Left renal pelvis (tissue), 4 donors: ENCODE measurements around the gene OR56A4. TPM values are rescaled to one million over a fixed set of nuclear protein-coding genes. Genes with fewer than 3 reads are reported as not detected.
"Not testable (repeated sequence)": the region's sequence is repeated elsewhere in the genome, so short reads cannot be mapped to it uniquely, and the experiment has no call there.

ENCODE experiments used
- DNase-seq, 4 donors: peaks; one replicate each; pipeline ENCODE4 v3.0.0-alpha.2; 2013; ENCODE audit warnings: low read depth in 4 of 4, low spot score in 3 of 4
- polyA plus RNA-seq, 4 donors: library from polyadenylated mRNA; unstranded; fragments of 120-200 nt; gene quantifications; one replicate each; pipeline ENCODE4 v1.2.1, GENCODE V29; 2013; ENCODE audit not compliant: insufficient read length in 4 of 4

OR56A4 gene
- polyA plus RNA-seq, 4 donors = 0.06 TPM; not detected in 3

DNA sequence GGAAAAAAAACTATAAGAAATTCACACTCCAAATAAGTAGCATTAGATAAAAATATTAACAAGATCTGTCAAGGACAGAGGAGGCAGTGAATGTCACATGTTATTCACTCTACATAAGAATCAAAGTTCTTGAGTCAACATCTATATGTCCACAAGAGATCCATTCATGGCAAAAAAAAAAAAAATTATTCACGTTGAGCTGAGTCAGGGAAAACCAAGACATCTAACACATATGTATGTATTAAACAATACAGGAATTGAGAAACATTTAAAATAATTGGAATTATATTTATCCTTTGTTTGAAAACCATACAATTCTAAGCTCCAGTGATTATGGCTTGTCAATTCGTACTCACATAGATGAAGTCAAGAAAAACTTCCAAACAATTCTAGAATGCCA, 39.8 kb downstream of the OR56A4 start:
- no peak for DNase-seq

DNA sequence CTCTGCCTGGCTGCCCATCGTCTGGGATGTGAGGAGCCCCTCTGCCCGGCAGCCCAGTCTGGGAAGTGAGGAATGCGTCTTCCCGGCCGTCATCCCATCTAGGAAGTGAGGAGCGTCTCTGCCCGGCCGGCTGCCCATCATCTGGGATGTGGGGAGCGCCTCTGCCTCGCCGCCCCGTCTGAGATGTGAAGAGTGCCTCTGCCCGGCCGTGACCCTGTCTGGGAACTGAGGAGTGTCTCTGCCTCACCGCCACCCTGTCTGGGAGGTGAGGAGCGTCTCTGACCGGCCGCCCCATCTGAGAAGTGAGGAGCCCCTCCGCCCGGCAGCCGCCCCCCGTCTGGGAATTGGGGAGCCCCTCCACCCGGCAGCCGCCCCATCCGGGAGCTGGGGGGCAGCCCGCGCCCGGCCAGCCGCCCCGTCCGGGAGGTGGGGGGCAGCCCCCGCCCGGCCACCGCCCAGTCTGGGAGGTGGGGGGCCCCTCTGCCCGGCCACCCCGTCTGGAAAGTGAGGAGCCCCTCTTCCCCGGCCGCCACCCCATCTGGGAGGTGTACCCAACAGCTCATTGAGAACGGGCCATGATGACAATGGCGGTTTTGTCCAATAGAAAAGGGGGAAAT, 45.9 kb downstream of the OR56A4 start:
- not testable (repeated sequence) for DNase-seq

DNA sequence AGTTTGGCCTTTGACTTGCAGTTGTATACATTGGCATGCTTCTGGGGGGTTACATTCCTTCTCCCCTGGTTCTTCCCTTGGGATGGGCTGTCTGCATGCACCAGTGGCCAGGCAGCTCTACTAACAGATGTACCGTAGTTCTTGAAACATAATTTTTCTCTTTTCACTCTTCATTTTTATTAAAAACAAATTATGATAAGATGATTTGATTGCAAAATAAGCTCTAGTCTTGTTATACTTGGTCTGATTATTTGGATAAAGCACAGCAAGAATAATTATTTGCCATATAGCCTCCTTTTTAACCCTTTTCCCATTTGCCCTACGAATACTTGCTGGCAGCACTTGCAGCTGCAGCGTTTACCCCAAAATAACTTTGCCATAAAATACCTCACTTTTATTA, 51.2 kb downstream of the OR56A4 start:
- DNase-seq = no peak

Other genes with a start within 250 kb of the OR56A4 start
- gene OR52N5, start 223.6 kb downstream of the OR56A4 start, polyA plus RNA-seq = not detected
- not detected for gene OR52N1, start 215.7 kb downstream of the OR56A4 start, polyA plus RNA-seq
- not detected for gene OR52N2, start 198.0 kb downstream of the OR56A4 start, polyA plus RNA-seq
- not detected for gene OR52E6, start 165.0 kb downstream of the OR56A4 start, polyA plus RNA-seq
- gene OR52E8, start 149.3 kb downstream of the OR56A4 start, polyA plus RNA-seq = not detected
- gene OR52E4, start 126.3 kb downstream of the OR56A4 start, polyA plus RNA-seq = not detected
- gene OR52E5, start 113.7 kb downstream of the OR56A4 start, polyA plus RNA-seq = not detected
- gene OR56A3, start 64.7 kb downstream of the OR56A4 start, polyA plus RNA-seq = not detected
- gene OR56A5, start 38.5 kb downstream of the OR56A4 start, polyA plus RNA-seq = not detected
- not detected for gene OR52L1, start 20.0 kb downstream of the OR56A4 start, polyA plus RNA-seq
- gene OR56A1, start 23.8 kb upstream of the OR56A4 start, polyA plus RNA-seq = not detected
- under 1 TPM in 1 of 4 donors, not detected in 3; 0.22 TPM for gene OR56B4, start 100.7 kb upstream of the OR56A4 start, polyA plus RNA-seq
- not detected for gene OR52B2, start 163.4 kb upstream of the OR56A4 start, polyA plus RNA-seq
- gene OR52W1, start 192.3 kb upstream of the OR56A4 start, polyA plus RNA-seq = under 1 TPM in 2 of 4 donors, not detected in 2; 0.14 to 0.16 TPM
- gene C11orf42, start 198.6 kb upstream of the OR56A4 start, polyA plus RNA-seq = 1 to 10 TPM in 2 of 4 donors, under 1 TPM in 2; 0.23 to 2.3 (median 0.98) TPM
- gene FHIP1B, start 227.7 kb upstream of the OR56A4 start, polyA plus RNA-seq = 10 to 100 TPM; 40.0 to 68.9 (median 46.3) TPM
- under 1 TPM; 0.09 to 0.34 (median 0.27) TPM for gene CNGA4, start 232.1 kb upstream of the OR56A4 start, polyA plus RNA-seq